ENCODE results near the gene BRINP3.

GRCh38 chr1:190377294-190377693 is 100.4 kb downstream of the BRINP3 start:
- TF ChIP-seq CTCF (conservative IDR thresholded peaks at IDR 0.05; ENCODE audit: low read depth, low read length) (no peak), EZH2 (IDR thresholded peaks at IDR 0.05; ENCODE audit: borderline replicate concordance, low read depth, low read length, poor library complexity, severe bottlenecking) (no peak)
